K562 (cell line): ENCODE data around the gene UCKL1. TPM values are rescaled to one million over a fixed set of nuclear protein-coding genes. Genes with fewer than 3 reads are reported as not detected.
A peak's percentile ranks its signal among the peaks of the same experiment; 100 is the strongest.

Experiments
- BRD9 ChIP-seq: fragments of 450-650 bp; IDR thresholded peaks from 2 replicates; pipeline ENCODE4 v1.6.1; 2018; ENCODE audit warnings: low read depth; ENCODE audit not compliant: partially characterized antibody
- CCNT2 ChIP-seq: IDR thresholded peaks from 2 replicates; pipeline ENCODE4 v1.6.1; 2011; ENCODE audit warnings: borderline replicate concordance, low read depth, mild to moderate bottlenecking, moderate library complexity, mixed read lengths, low read length; ENCODE audit not compliant: insufficient read length; ENCODE audit errors: extremely low read depth
- MGA ChIP-seq: fragments of 450-650 bp; IDR thresholded peaks from 2 replicates; pipeline ENCODE4 v1.6.1; 2016; ENCODE audit warnings: mild to moderate bottlenecking, moderate library complexity
- RNF2 ChIP-seq: sonication (generic); IDR thresholded peaks from 2 replicates; pipeline ENCODE4 v1.6.1; 2016
- ZFP91 ChIP-seq: sonication (generic); formaldehyde crosslinking; IDR thresholded peaks from 2 replicates; pipeline ENCODE4 v1.8.0; 2022; ENCODE audit warnings: mild to moderate bottlenecking, missing genetic modification reagents
- ZNF175 ChIP-seq: fragments of 200-800 bp; sonication (Bioruptor generic); IDR thresholded peaks from 2 replicates; pipeline ENCODE4 v1.6.1; 2016; ENCODE audit warnings: low read depth, mild to moderate bottlenecking, missing genetic modification characterization, missing compliant biosample characterization
- ZNF354B ChIP-seq: fragments of 250-450 bp; sonication (Bioruptor Pico); IDR thresholded peaks from 2 replicates; pipeline ENCODE4 v1.4.0; 2020
- polyA plus RNA-seq, 8 experiments: library from polyadenylated mRNA; depleted of rRNA in 4 of 8; stranded (reverse) in 5 of 8; unstranded in 3 of 8; fragments of >200 nt; fragmentation: Nextera tagmentation in 2 of 8; fragmentation: Illumina TruSeq in 1 of 8; extraction: Ambion mirVana in 2 of 8; extraction: Trizol in 1 of 8; gene quantifications; 2 replicates each; pipeline versions ENCODE4 v1.2.1 to v1.2.3, GENCODE V29; 2011 to 2014; ENCODE audit warnings: inconsistent platforms in 1 of 8, missing spikeins in 1 of 8
- total RNA-seq, 7 experiments: library from RNA; depleted of rRNA in 6 of 7; stranded (reverse); fragments of >200 nt in 6 of 7; fragmentation: Illumina TruSeq in 2 of 7; extraction: Trizol in 2 of 7; gene quantifications; 2 replicates each; pipeline versions ENCODE4 v1.2.1 to v1.2.3, GENCODE V29; 2011 to 2021; ENCODE audit warnings: low replicate concordance in 1 of 7

Gene UCKL1
- total and polyA plus RNA-seq, 9 of the 15 experiments (the other 6 are each of a cell fraction or from before 2014, with no cell fraction given) = 3.1 to 52.8 (median 24.2) TPM

GRCh38 chr20:63955827-63956663 is at the start of gene UCKL1 (continued):
- peak; percentile 42; the same call in 1 of the 2 replicates for TF ChIP-seq MGA
- TF ChIP-seq ZFP91 (CRISPR knock-in tag) = 0 out of 2 replicates have a peak, but pooled peaks have one; percentile 33
- TF ChIP-seq ZNF175 (CRISPR knock-in tag) = peak; percentile 96
- no peak for TF ChIP-seq ZNF354B (CRISPR knock-in tag)
- TF ChIP-seq BRD9 = no peak
- peak; percentile 86 for TF ChIP-seq RNF2
- TF ChIP-seq CCNT2 = peak; percentile 87
